Kidney (tissue), 14 donors: ENCODE data around the gene TMEM203. TPM values are rescaled to one million over a fixed set of nuclear protein-coding genes. Genes with fewer than 3 reads are reported as not detected.

ENCODE experiments used
- DNase-seq, 5 donors: peaks; one replicate each; pipeline ENCODE4 v3.0.0-alpha.2; 2013 to 2020
- FAIRE-seq: peaks from 2 replicates; lab custom pipeline; 2012; peaks lifted over from hg19 to GRCh38; lab: Jason Lieb, UNC
- H3K27ac ChIP-seq, 2 donors: one replicate each; pipeline ENCODE4 v1.7.0; 2013; ENCODE audit warnings: low read depth in 2 of 2, low read length in 2 of 2, inconsistent platforms in 1 of 2
- H3K27me3 ChIP-seq: one replicate; pipeline ENCODE4 v1.7.1; 2013; ENCODE audit warnings: low read length, inconsistent platforms; ENCODE audit not compliant: control insufficient read depth, insufficient read depth
- H3K36me3 ChIP-seq, 3 donors: one replicate each; pipeline versions ENCODE4 v1.7.0 to v1.7.1; 2013; ENCODE audit warnings: low read length in 3 of 3, control low read depth in 1 of 3, inconsistent platforms in 1 of 3; ENCODE audit not compliant: insufficient read depth in 3 of 3, control insufficient read depth in 2 of 3
- H3K4me1 ChIP-seq, 3 donors: one replicate each; pipeline versions ENCODE4 v1.7.0 to v1.7.1; 2013; ENCODE audit warnings: low read length in 3 of 3, inconsistent platforms in 1 of 3, low read depth in 1 of 3; ENCODE audit not compliant: control insufficient read depth in 2 of 3, insufficient read depth in 2 of 3
- H3K4me3 ChIP-seq, 3 donors: one replicate each; pipeline versions ENCODE4 v1.7.0 to v1.8.1; 2013; ENCODE audit warnings: low read length in 3 of 3, control low read depth in 1 of 3, inconsistent platforms in 1 of 3
- H3K9ac ChIP-seq, 3 donors: one replicate each; pipeline versions ENCODE4 v1.7.0 to v1.7.1; 2013; ENCODE audit warnings: low read length in 3 of 3, control low read depth in 1 of 3, inconsistent platforms in 1 of 3
- H3K9me3 ChIP-seq, 3 donors: one replicate each; pipeline versions ENCODE4 v1.7.0 to v1.7.1; 2013; ENCODE audit warnings: low read length in 3 of 3, control low read depth in 1 of 3, inconsistent platforms in 1 of 3; ENCODE audit not compliant: control insufficient read depth in 2 of 3, insufficient read depth in 1 of 3
- CTCF ChIP-seq: IDR thresholded peaks from 3 replicates; pipeline ENCODE4 v1.5.1; 2012; ENCODE audit warnings: mild to moderate bottlenecking, moderate library complexity, borderline replicate concordance; ENCODE audit not compliant: insufficient read depth; ENCODE audit errors: extremely low read depth
- intact Hi-C: fragments of 100-400 bp; cut with DNase I; formaldehyde crosslinking; loops from one replicate; pipeline ENCODE4 v1.11.1; 2022
- polyA plus RNA-seq: library from polyadenylated mRNA; stranded (reverse); fragments of 350-450 nt; fragmentation: Illumina TruSeq; extraction: RNeasy Lipid Tissue Mini Kit (QIAGEN cat#74804); gene quantifications from one replicate; pipeline ENCODE4 v1.2.3, GENCODE V29; 2014; ENCODE audit warnings: low read depth, low replicate concordance; ENCODE audit not compliant: insufficient read depth
- total RNA-seq: library from RNA; stranded (reverse); fragmentation: NEBNext Ultra II Directional; extraction: Animal tissue kit (Norgen Biotek cat#: 25700); gene quantifications from one replicate; pipeline ENCODE4 v1.2.1, GENCODE V29; 2021
- donor health status: control.
- donor health status: control.
- donor health status: control.
- donor health status: control.
- donor health status: control.
- donor health status: DM: yes; HTN: yes; CAD: no.
- donor health status: Normal renal cell carcinoma (clear cell type).

Gene TMEM203
- total and polyA plus RNA-seq, 2 donors from 2014 or later: 36.3 to 53.5 TPM

GRCh38 chr9:137237759-137238726, 32.6 kb upstream of the TMEM203 start:
- intact Hi-C loops: loop anchor here (10.0 kb wide), 1 partner anchor 123 kb away; the partner anchor contains the start of gene DPP7
- H3K27me3 ChIP-seq: no peaks in the 10 kb centered on the region
- H3K36me3 ChIP-seq: peaks cover 0 to 7% (median 6%) of the 10 kb centered on the region in 3 donors
- no peak for TF ChIP-seq CTCF
- no peak for FAIRE-seq
- H3K9me3 ChIP-seq: no peaks in the 10 kb centered on the region
- H3K4me1 ChIP-seq: peaks cover 0 to 18% (median 11%) of the 10 kb centered on the region in 3 donors
- no peak overlapping the region for H3K4me3 ChIP-seq
- no peak overlapping the region for H3K9ac ChIP-seq
- H3K27ac ChIP-seq: no peak overlapping the region
- peak in 1 of 5 donors; percentile 65 for DNase-seq

DNA sequence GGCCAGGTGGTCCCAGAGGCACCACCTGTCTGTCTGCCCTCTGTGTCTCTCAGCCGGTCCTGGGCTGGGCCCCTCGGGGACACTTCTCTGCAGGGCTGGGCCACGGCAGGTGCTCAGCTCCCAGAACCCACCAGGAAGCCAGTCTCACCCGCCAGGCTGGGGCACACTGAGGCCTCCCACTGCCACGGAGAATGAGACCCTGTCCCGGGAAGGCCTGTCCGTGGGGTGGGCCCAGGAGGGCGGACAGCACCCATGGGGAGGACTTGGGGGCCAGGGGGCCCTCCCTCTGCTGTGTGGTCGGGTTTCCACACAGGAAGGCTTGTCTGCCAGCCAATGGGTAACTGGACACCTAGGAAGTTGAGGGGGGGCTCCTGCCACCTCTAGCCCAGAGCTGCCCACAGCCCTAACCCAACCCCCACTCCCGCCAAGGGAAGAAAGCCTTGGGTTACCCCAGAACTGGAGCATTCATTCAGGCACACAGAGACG, 31.5 kb upstream of the TMEM203 start:
- TF ChIP-seq CTCF: no peak
- H3K4me3 ChIP-seq: no peak overlapping the region
- intact Hi-C loops: loop anchor here (10.0 kb wide), 1 partner anchor 122 kb away; the partner anchor contains the start of gene DPP7
- H3K9ac ChIP-seq: no peak overlapping the region
- H3K9me3 ChIP-seq: no peaks in the 10 kb centered on the region
- peaks cover 0 to 8% (median 4%) of the 10 kb centered on the region in 3 donors for H3K4me1 ChIP-seq
- H3K27me3 ChIP-seq: no peaks in the 10 kb centered on the region
- FAIRE-seq: no peak
- no peaks in the 10 kb centered on the region for H3K36me3 ChIP-seq
- H3K27ac ChIP-seq: no peak overlapping the region
- peak in 4 of 5 donors; percentile 52 to 79 (median 58) for DNase-seq

DNA sequence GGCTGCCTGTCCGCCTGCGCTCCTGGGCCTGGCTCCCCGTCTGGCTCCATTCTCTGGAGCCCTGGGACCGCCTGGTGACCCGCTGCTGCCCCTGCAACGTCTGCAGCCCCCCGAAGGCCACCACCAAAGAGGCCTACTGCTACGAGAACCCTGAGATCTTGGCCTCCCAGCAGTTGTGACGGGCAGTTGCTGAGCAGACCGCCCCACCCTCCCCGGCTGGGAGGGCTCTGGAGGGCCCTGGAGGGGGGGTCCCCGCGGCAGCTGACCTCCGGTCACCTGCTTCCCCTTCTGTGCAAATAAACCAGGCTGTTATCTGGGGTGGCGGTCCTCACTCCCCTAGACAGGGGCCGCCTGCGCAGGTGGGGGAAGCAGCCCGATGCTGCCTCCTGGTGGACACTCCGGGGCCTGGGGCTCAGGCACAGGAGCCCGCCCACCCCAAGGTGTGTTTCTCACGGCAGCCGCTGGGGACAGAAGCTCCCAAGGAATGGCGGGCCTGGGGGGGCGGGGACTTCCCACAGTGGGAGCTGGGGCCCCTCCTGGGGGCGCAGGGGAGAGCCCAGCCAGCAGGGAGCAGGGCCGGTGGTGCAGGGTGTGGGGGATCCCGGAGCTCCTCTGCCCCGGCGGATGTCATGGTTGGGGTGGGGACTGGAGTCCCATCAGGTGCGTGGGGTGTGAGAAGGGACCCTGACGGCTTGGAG, 30.9 kb upstream of the TMEM203 start:
- Histone ChIP-seq H3K27ac (peak overlapping the region in 1 of 2 donors; percentile 7), H3K27me3 (no peaks in the 10 kb centered on the region), H3K36me3 (no peaks in the 10 kb centered on the region), H3K9ac (no peak overlapping the region), H3K4me3 (no peak overlapping the region), H3K9me3 (no peaks in the 10 kb centered on the region), H3K4me1 (peaks cover 0 to 8% (median 4%) of the 10 kb centered on the region in 3 donors)
- DNase-seq: peak; percentile 92 to 95 (median 93)
- intact Hi-C loops: loop anchor here (10.0 kb wide), 1 partner anchor 122 kb away; the partner anchor contains the start of gene DPP7
- FAIRE-seq: no peak
- TF ChIP-seq CTCF: peak; percentile 99
